K562 (cell line): ENCODE measurements around the gene RCOR3. TPM values are rescaled to one million over a fixed set of nuclear protein-coding genes. Genes with fewer than 3 reads are reported as not detected.

ENCODE experiments used
- ATAC-seq: fragments of 200-7000 bp; cut with Tn5 transposase; 3 replicates; pipeline ENCODE4 v1.9.1; 2020; ENCODE audit warnings: moderate library complexity
- BruUV-seq: library from RNA; stranded (reverse); fragments of 400-500 nt; replicated peaks from 2 replicates; lab custom pipeline; 2021; lab: Mats Ljungman, UMichigan
- CTCF ChIA-PET: fragments of 300-600 bp; formaldehyde crosslinking; extraction: SDS; loops from one replicate; lab custom pipeline; 2021; ENCODE audit warnings: low intra/inter-chr PET ratio; lab: Yijun Ruan, JAX
- POLR2A ChIA-PET: fragments of 300-600, 350-650 bp; sonication (Branson Sonifier 250); formaldehyde crosslinking; extraction: SDS; loops from one replicate; lab custom pipeline; 2021; ENCODE audit warnings: antibody characterized with exemption, inconsistent platforms; lab: Yijun Ruan, JAX
- DNase-seq, 4 experiments: peaks; one replicate each; pipeline versions ENCODE4 v3.0.0 to v3.0.0-alpha.2; 2011 to 2018; ENCODE audit warnings: low spot score in 3 of 4, mixed read lengths in 3 of 4; ENCODE audit errors: extremely low read depth in 1 of 4
- FAIRE-seq: peaks from 2 replicates; lab custom pipeline; 2011; peaks lifted over from hg19 to GRCh38; lab: Jason Lieb, UNC
- H2AFZ ChIP-seq: 2 replicates; pipeline ENCODE4 v1.6.0; 2011; ENCODE audit warnings: low read depth, low read length, control low read depth, inconsistent platforms
- H3K27ac ChIP-seq: fragments of 200-600 bp; 3 replicates; pipeline ENCODE4 v1.8.0; 2011; ENCODE audit warnings: low read depth, mild to moderate bottlenecking, control low read depth, inconsistent platforms, low read length, moderate library complexity, mixed read lengths; ENCODE audit errors: extremely low read depth
- H3K27me3 ChIP-seq, 2 experiments: fragments of 300-600 bp in 1 of 2; 2 replicates in 1 of 2; 3 replicates in 1 of 2; pipeline versions ENCODE4 v1.6.0 to v1.8.0; 2011; ENCODE audit warnings: inconsistent platforms in 2 of 2, low read length in 2 of 2, mild to moderate bottlenecking in 1 of 2, mixed read lengths in 1 of 2, moderate library complexity in 1 of 2; ENCODE audit not compliant: control insufficient read depth in 2 of 2, insufficient read depth in 2 of 2
- H3K36me3 ChIP-seq: fragments of 300-600 bp; 3 replicates; pipeline ENCODE4 v1.8.0; 2011; ENCODE audit warnings: mild to moderate bottlenecking, low read length, inconsistent platforms; ENCODE audit not compliant: control insufficient read depth, insufficient read depth
- H3K4me1 ChIP-seq, 2 experiments: fragments of 200-600 bp in 1 of 2; replicated peaks in 1 of 2; 2 replicates in 1 of 2; 3 replicates in 1 of 2; pipeline versions ENCODE4 v1.5.1 to v1.8.0; 2011; ENCODE audit warnings: inconsistent platforms in 2 of 2, low read length in 2 of 2, mild to moderate bottlenecking in 1 of 2, mixed read lengths in 1 of 2, moderate library complexity in 1 of 2; ENCODE audit not compliant: control insufficient read depth in 2 of 2, insufficient read depth in 2 of 2
- H3K4me2 ChIP-seq: 2 replicates; pipeline ENCODE4 v1.6.1; 2011; ENCODE audit warnings: low read length, control low read depth, inconsistent platforms, mixed read lengths; ENCODE audit not compliant: insufficient read depth
- H3K4me3 ChIP-seq: fragments of 200-600 bp; sonication (generic), shearing (Covaris generic); 2 replicates; pipeline ENCODE4 v1.5.1; 2016; ENCODE audit warnings: control low read depth, inconsistent platforms
- H3K79me2 ChIP-seq: fragments of 200-600 bp; 3 replicates; pipeline ENCODE4 v1.8.0; 2011; ENCODE audit warnings: low read length, inconsistent platforms; ENCODE audit not compliant: control insufficient read depth, insufficient read depth
- H3K9ac ChIP-seq, 2 experiments: 2 replicates each; pipeline versions ENCODE4 v1.6.0 to v1.6.1; 2011; ENCODE audit warnings: low read depth in 2 of 2, low read length in 2 of 2, control low read depth in 1 of 2, inconsistent platforms in 1 of 2, mild to moderate bottlenecking in 1 of 2, mixed read lengths in 1 of 2; ENCODE audit not compliant: insufficient read depth in 1 of 2
- H3K9me1 ChIP-seq: one replicate; pipeline ENCODE4 v1.6.0; 2011; ENCODE audit warnings: inconsistent platforms, mild to moderate bottlenecking, low read length, moderate library complexity; ENCODE audit not compliant: control insufficient read depth, insufficient read depth
- H3K9me3 ChIP-seq: replicated peaks from 2 replicates; pipeline ENCODE4 v1.5.1; 2011; ENCODE audit warnings: low read depth, low read length, inconsistent platforms; ENCODE audit not compliant: control insufficient read depth, insufficient read depth
- H4K20me1 ChIP-seq: replicated peaks from 2 replicates; pipeline ENCODE4 v1.6.1; 2011; ENCODE audit warnings: low read length, inconsistent platforms, mixed read lengths; ENCODE audit not compliant: control insufficient read depth, insufficient read depth
- EWSR1 ChIP-seq: fragments of 450-650 bp; IDR thresholded peaks from 2 replicates; pipeline ENCODE4 v1.6.1; 2018; ENCODE audit warnings: borderline replicate concordance, mild to moderate bottlenecking, low read depth, moderate library complexity; ENCODE audit not compliant: partially characterized antibody
- GTF2E2 ChIP-seq: fragments of 200-800 bp; sonication (Bioruptor generic); IDR thresholded peaks from 2 replicates; pipeline ENCODE4 v1.6.1; 2016; ENCODE audit warnings: missing genetic modification characterization, missing compliant biosample characterization
- HMG20A ChIP-seq: fragments of 450-650 bp; formaldehyde crosslinking; conservative IDR thresholded peaks from 2 replicates; pipeline ENCODE4 v1.4.0; 2020; ENCODE audit warnings: mild to moderate bottlenecking, mixed read lengths
- NFE2L1 ChIP-seq: fragments of 450-650 bp; IDR thresholded peaks from 2 replicates; pipeline ENCODE4 v1.6.1; 2016; ENCODE audit warnings: missing genetic modification characterization, low read depth, mild to moderate bottlenecking, missing compliant biosample characterization, moderate library complexity, borderline replicate concordance
- POLR2G ChIP-seq: fragments of 200-400 bp; formaldehyde crosslinking; IDR thresholded peaks from 2 replicates; pipeline ENCODE4 v1.6.1; 2017; ENCODE audit warnings: low read depth, mild to moderate bottlenecking, antibody characterized with exemption, low read length, moderate library complexity
- SLC30A9 ChIP-seq: fragments of 250-450 bp; sonication (Bioruptor Pico); IDR thresholded peaks from 2 replicates; pipeline ENCODE4 v1.8.0; 2022; ENCODE audit warnings: mild to moderate bottlenecking, moderate library complexity
- ZSCAN32 ChIP-seq: fragments of 450-650 bp; formaldehyde crosslinking; IDR thresholded peaks from 2 replicates; pipeline ENCODE4 v1.4.0; 2020; ENCODE audit warnings: mild to moderate bottlenecking, moderate library complexity
- WGBS: fragments of 100-300 bp; shearing (Covaris generic); methylation state at CpG from one replicate; pipeline ENCODE4 v1.1.6; 2016; ENCODE audit warnings: low coverage, mixed read lengths; ENCODE audit not compliant: insufficient coverage; ENCODE audit errors: missing lambda C conversion rate; 5-methylcytosine and 5-hydroxymethylcytosine counted together
- in situ Hi-C: fragments of 300-500 bp; cut with MboI; formaldehyde crosslinking; loops from 4 replicates; pipeline ENCODE4 v1.15.0; 2018; ENCODE audit warnings: inconsistent platforms, mixed read lengths
- intact Hi-C: fragments of 100-400 bp; cut with micrococcal nuclease; formaldehyde crosslinking; loops from 2 replicates; pipeline ENCODE4 v1.14.2; 2022
- polyA plus RNA-seq, 8 experiments: library from polyadenylated mRNA; depleted of rRNA in 4 of 8; stranded (reverse) in 5 of 8; unstranded in 3 of 8; fragments of >200 nt; fragmentation: Nextera tagmentation in 2 of 8; fragmentation: Illumina TruSeq in 1 of 8; extraction: Ambion mirVana in 2 of 8; extraction: Trizol in 1 of 8; gene quantifications; 2 replicates each; pipeline versions ENCODE4 v1.2.1 to v1.2.3, GENCODE V29; 2011 to 2014; ENCODE audit warnings: inconsistent platforms in 1 of 8, missing spikeins in 1 of 8
- total RNA-seq, 7 experiments: library from RNA; depleted of rRNA in 6 of 7; stranded (reverse); fragments of >200 nt in 6 of 7; fragmentation: Illumina TruSeq in 2 of 7; extraction: Trizol in 2 of 7; gene quantifications; 2 replicates each; pipeline versions ENCODE4 v1.2.1 to v1.2.3, GENCODE V29; 2011 to 2021; ENCODE audit warnings: low replicate concordance in 1 of 7
- TF ChIP-seq, protein P1 (sequence below): fragments of 250-450 bp; sonication (Bioruptor Pico); IDR thresholded peaks from 2 replicates; pipeline ENCODE4 v1.9.0; 2021; ENCODE audit warnings: mild to moderate bottlenecking

RCOR3 gene
- total and polyA plus RNA-seq, 9 of the 15 experiments (the other 6 are each of a cell fraction or from before 2014, with no cell fraction given) = 9.7 to 42.7 (median 29.5) TPM

- H3K79me2 ChIP-seq = no peaks in the 10 kb centered on the region
- ATAC-seq (no peak; the same call in 2 of the 3 replicates), DNase-seq (no peak)
- no peaks in the 10 kb centered on the region for H3K9me3 ChIP-seq
- no TSS peak for BruUV-seq
- no peak overlapping the region for H2AFZ ChIP-seq
- H3K4me1 ChIP-seq = peaks cover 0 to 18% of the 10 kb centered on the region in 2 experiments; a peak in 3 of 5 replicates
- no peaks in the 10 kb centered on the region for H4K20me1 ChIP-seq
- H3K4me3 ChIP-seq = no peak overlapping the region
- no peaks in the 10 kb centered on the region for H3K27me3 ChIP-seq
- WGBS = 41% methylated on average over 4 of the region's 4 CpGs
- no peak overlapping the region for H3K27ac ChIP-seq
- TF ChIP-seq POLR2G = no peak
- TF ChIP-seq EWSR1 = no peak
- no peak for TF ChIP-seq SLC30A9
- no peak for TF ChIP-seq NFE2L1 (tag)
- TF ChIP-seq, protein P1, sequence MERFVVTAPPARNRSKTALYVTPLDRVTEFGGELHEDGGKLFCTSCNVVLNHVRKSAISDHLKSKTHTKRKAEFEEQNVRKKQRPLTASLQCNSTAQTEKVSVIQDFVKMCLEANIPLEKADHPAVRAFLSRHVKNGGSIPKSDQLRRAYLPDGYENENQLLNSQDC (CRISPR knock-in tag) = no peak
- no peak for TF ChIP-seq HMG20A
- no peak for TF ChIP-seq ZSCAN32 (CRISPR knock-in tag)
- TF ChIP-seq GTF2E2 = no peak
- TF ChIP-seq, all 486 proteins: peak for 0
- Histone ChIP-seq H3K4me2 (no peak overlapping the region), H3K36me3 (no peaks in the 10 kb centered on the region), H3K9ac (no peak overlapping the region), H3K9me1 (no peaks in the 10 kb centered on the region)
- ChIA-PET CTCF (no interaction called here), POLR2A (interaction anchor here (0.7 to 4.5 kb wide), 6 partner anchors 9 to 28 kb away, joined by 3 to 14 read pairs (median 6); no protein-coding TSS in a partner anchor)
- no peak for FAIRE-seq
- in situ Hi-C loops (no loop called here), intact Hi-C loops (no loop called here)
These were observed 88.1 kb downstream of the RCOR3 start for GRCh38 chr1:211347077-211347844.
